CD14-positive monocyte (primary cell): ENCODE data around the gene DENND1B. TPM values are rescaled to one million over a fixed set of nuclear protein-coding genes. Genes with fewer than 3 reads are reported as not detected.

Experiments used
- DNase-seq, 3 donors: peaks; one replicate each; pipeline ENCODE4 v3.0.0-alpha.2; 2011 to 2022
- H2AFZ ChIP-seq: 2 replicates; pipeline ENCODE4 v1.6.0; 2012; ENCODE audit warnings: mild to moderate bottlenecking, low read depth, low read length, inconsistent platforms; ENCODE audit not compliant: insufficient read depth, poor library complexity, severe bottlenecking
- H3K27ac ChIP-seq, 2 donors: 1 replicate in 1 of 2; 2 replicates in 1 of 2; pipeline ENCODE4 v1.5.1; 2012 to 2013; ENCODE audit warnings: low read length in 2 of 2, control low read depth in 1 of 2, inconsistent platforms in 1 of 2, low read depth in 1 of 2, mild to moderate bottlenecking in 1 of 2
- H3K27me3 ChIP-seq, 2 donors: one replicate each; pipeline versions ENCODE4 v1.6.0 to v1.6.1; 2011 to 2013; ENCODE audit warnings: low read length in 2 of 2; ENCODE audit not compliant: control insufficient read depth in 2 of 2, insufficient read depth in 2 of 2
- H3K36me3 ChIP-seq, 2 donors: replicated peaks in 1 of 2; 1 replicate in 1 of 2; 2 replicates in 1 of 2; pipeline versions ENCODE4 v1.5.1 to v1.6.1; 2012 to 2013; ENCODE audit warnings: low read length in 2 of 2, control low read depth in 1 of 2, inconsistent platforms in 1 of 2, mild to moderate bottlenecking in 1 of 2; ENCODE audit not compliant: insufficient read depth in 2 of 2, control insufficient read depth in 1 of 2
- H3K4me1 ChIP-seq, 2 donors: 1 replicate in 1 of 2; 2 replicates in 1 of 2; pipeline versions ENCODE4 v1.5.1 to v1.6.1; 2012 to 2013; ENCODE audit warnings: low read length in 2 of 2, control low read depth in 1 of 2, inconsistent platforms in 1 of 2, mild to moderate bottlenecking in 1 of 2, moderate library complexity in 1 of 2; ENCODE audit not compliant: insufficient read depth in 2 of 2, control insufficient read depth in 1 of 2
- H3K4me2 ChIP-seq: replicated peaks from 2 replicates; pipeline ENCODE3; 2012; ENCODE audit warnings: low read length, moderate library complexity, mild to moderate bottlenecking; ENCODE audit not compliant: poor library complexity, severe bottlenecking; ENCODE audit errors: extremely low read depth
- H3K4me3 ChIP-seq, 3 experiments: fragments of 200-600 bp in 1 of 3; sonication (generic) in 1 of 3; replicated peaks in 1 of 3; 1 replicate in 2 of 3; 2 replicates in 1 of 3; pipeline ENCODE4 v1.5.1; 2011 to 2013; ENCODE audit warnings: low read length in 3 of 3, mild to moderate bottlenecking in 3 of 3, control low read depth in 2 of 3, low read depth in 2 of 3, inconsistent platforms in 1 of 3, moderate library complexity in 1 of 3
- H3K79me2 ChIP-seq: 2 replicates; pipeline ENCODE4 v1.6.0; 2012; ENCODE audit warnings: mild to moderate bottlenecking, control low read depth, inconsistent platforms, low read length, moderate library complexity; ENCODE audit not compliant: insufficient read depth
- H3K9ac ChIP-seq: 2 replicates; pipeline ENCODE4 v1.6.0; 2017; ENCODE audit warnings: low read length, mild to moderate bottlenecking; ENCODE audit not compliant: insufficient read depth, poor library complexity, severe bottlenecking
- H3K9me3 ChIP-seq, 2 donors: replicated peaks in 1 of 2; 1 replicate in 1 of 2; 2 replicates in 1 of 2; pipeline versions ENCODE4 v1.5.1 to v1.6.1; 2012 to 2013; ENCODE audit warnings: low read length in 2 of 2, control low read depth in 1 of 2; ENCODE audit not compliant: control insufficient read depth in 1 of 2, insufficient read depth in 1 of 2
- H4K20me1 ChIP-seq: 2 replicates; pipeline ENCODE4 v1.6.0; 2012; ENCODE audit warnings: mild to moderate bottlenecking, low read length, control low read depth, moderate library complexity; ENCODE audit not compliant: insufficient read depth
- H3K27ac Mint-ChIP-seq, 7 donors: one replicate each; pipeline ENCODE4 v1.8.0; 2020; ENCODE audit warnings: mild to moderate bottlenecking in 7 of 7, mixed read lengths in 7 of 7, moderate library complexity in 6 of 7, inconsistent platforms in 2 of 7
- H3K27me3 Mint-ChIP-seq, 3 donors: one replicate each; pipeline ENCODE4 v1.8.0; 2021 to 2022; ENCODE audit warnings: low read depth in 3 of 3, mild to moderate bottlenecking in 3 of 3, mixed read lengths in 3 of 3, moderate library complexity in 3 of 3, inconsistent platforms in 1 of 3
- H3K36me3 Mint-ChIP-seq, 2 donors: one replicate each; pipeline ENCODE4 v1.8.0; 2020; ENCODE audit warnings: mixed read lengths in 2 of 2, inconsistent platforms in 1 of 2, mild to moderate bottlenecking in 1 of 2
- H3K4me1 Mint-ChIP-seq: one replicate; pipeline ENCODE4 v1.8.0; 2020; ENCODE audit warnings: mild to moderate bottlenecking, mixed read lengths
- H3K4me3 Mint-ChIP-seq, 2 donors: one replicate each; pipeline ENCODE4 v1.8.0; 2020; ENCODE audit warnings: mild to moderate bottlenecking in 2 of 2, mixed read lengths in 2 of 2, moderate library complexity in 1 of 2
- H3K9me3 Mint-ChIP-seq, 7 donors: one replicate each; pipeline ENCODE4 v1.8.0; 2020 to 2022; ENCODE audit warnings: mixed read lengths in 7 of 7, mild to moderate bottlenecking in 6 of 7, moderate library complexity in 6 of 7, inconsistent platforms in 2 of 7
- CTCF ChIP-seq: fragments of 200-600 bp; IDR thresholded peaks from one replicate; pipeline ENCODE4 v1.8.0; 2022; ENCODE audit warnings: antibody characterized with exemption, mild to moderate bottlenecking
- whole genome bisulfite sequencing: methylation state at CpG from one replicate; pipeline ENCODE4 v1.1.5; 2013; ENCODE audit warnings: missing lambda C conversion rate; ENCODE audit not compliant: insufficient coverage; 5-methylcytosine and 5-hydroxymethylcytosine counted together
- intact Hi-C, 2 donors: fragments of 100-400 bp; cut with micrococcal nuclease; formaldehyde crosslinking; loops; one replicate each; pipeline versions ENCODE4 v1.15.0 to v1.15.1; 2023
- polyA plus RNA-seq, 3 donors: library from polyadenylated mRNA; depleted of rRNA in 1 of 3; unstranded in 2 of 3; stranded (reverse) in 1 of 3; fragments of 300-500 nt in 2 of 3; fragments of >200 nt in 1 of 3; fragmentation: Illumina TruSeq in 2 of 3; gene quantifications; 1 replicate in 2 of 3; 2 replicates in 1 of 3; pipeline ENCODE4 v1.2.3, GENCODE V29; 2012 to 2021

The DENND1B gene
- polyA plus RNA-seq, 3 donors, result 3.0 to 8.2 (median 5.7) TPM

- Histone ChIP-seq H3K27ac (no peak overlapping the region), H4K20me1 (no peaks in the 10 kb centered on the region), H3K4me1 (no peaks in the 10 kb centered on the region), H3K4me3 (no peak overlapping the region), H3K9ac (no peak overlapping the region), H3K9me3 (peaks cover 8 to 23% of the 10 kb centered on the region in 2 donors), H3K27me3 (no peaks in the 10 kb centered on the region), H2AFZ (no peak overlapping the region), H3K4me2 (no peak overlapping the region), H3K79me2 (peaks cover 18% of the 10 kb centered on the region), H3K36me3 (peaks cover 0 to 13% of the 10 kb centered on the region in 2 donors)
- Mint-ChIP-seq H3K4me1 (no peaks in the 10 kb centered on the region), H3K9me3 (peaks cover 20 to 28% (median 24%) of the 10 kb centered on the region in 7 donors), H3K36me3 (peaks cover 20 to 23% of the 10 kb centered on the region in 2 donors), H3K27ac (no peak overlapping the region), H3K27me3 (no peaks in the 10 kb centered on the region), H3K4me3 (no peak overlapping the region)
- intact Hi-C loops, result no loop called here
- no peak for TF ChIP-seq CTCF
- no CpG with 5 or more reads among the region's 3 CpGs for WGBS
- no peak for DNase-seq
Observed at GRCh38 chr1:197725976-197726375, 49.3 kb downstream of the DENND1B start.

- H3K4me1 Mint-ChIP-seq, result no peaks in the 10 kb centered on the region
- no peak for DNase-seq
- TF ChIP-seq CTCF, result no peak
- peaks cover 20 to 28% (median 24%) of the 10 kb centered on the region in 7 donors for H3K9me3 Mint-ChIP-seq
- H3K4me2 ChIP-seq, result no peak overlapping the region
- no peak overlapping the region for H3K4me3 ChIP-seq
- no CpG with 5 or more reads among the region's 1 CpG for WGBS
- no peaks in the 10 kb centered on the region for H3K27me3 ChIP-seq
- H4K20me1 ChIP-seq, result no peaks in the 10 kb centered on the region
- peaks cover 12% of the 10 kb centered on the region for H3K79me2 ChIP-seq
- peaks cover 20 to 23% of the 10 kb centered on the region in 2 donors for H3K36me3 Mint-ChIP-seq
- intact Hi-C loops, result no loop called here
- H3K9me3 ChIP-seq, result peaks cover 8 to 23% of the 10 kb centered on the region in 2 donors
- no peak overlapping the region for H3K27ac Mint-ChIP-seq
- H3K4me1 ChIP-seq, result no peaks in the 10 kb centered on the region
- no peak overlapping the region for H3K9ac ChIP-seq
- no peak overlapping the region for H3K4me3 Mint-ChIP-seq
- H3K27me3 Mint-ChIP-seq, result no peaks in the 10 kb centered on the region
- H3K27ac ChIP-seq, result no peak overlapping the region
- no peak overlapping the region for H2AFZ ChIP-seq
- H3K36me3 ChIP-seq, result peaks cover 0 to 13% of the 10 kb centered on the region in 2 donors
Observed at GRCh38 chr1:197725044-197725443, 50.2 kb downstream of the DENND1B start.
